Type B pancreatic cell (in vitro differentiated cells): Measurements from ENCODE around the gene SRSF2. TPM values are rescaled to one million over a fixed set of nuclear protein-coding genes. Genes with fewer than 3 reads are reported as not detected.
"Not testable (repeated sequence)": the region's sequence is repeated elsewhere in the genome, so short reads cannot be mapped to it uniquely, and the experiment has no call there.

Experiments
- DNase-seq: peaks from one replicate; pipeline ENCODE4 v3.0.0; 2021; ENCODE audit warnings: mixed read lengths; ENCODE audit not compliant: unreplicated experiment; ENCODE audit errors: extremely low spot score
- H3K27ac Mint-ChIP-seq: 2 replicates; pipeline ENCODE4 v1.8.0; 2021; ENCODE audit warnings: mild to moderate bottlenecking, mixed read lengths
- H3K27me3 Mint-ChIP-seq: 2 replicates; pipeline ENCODE4 v1.8.0; 2021; ENCODE audit warnings: mixed read lengths
- H3K36me3 Mint-ChIP-seq: 2 replicates; pipeline ENCODE4 v1.8.0; 2021; ENCODE audit warnings: mixed read lengths
- H3K4me1 Mint-ChIP-seq: one replicate; pipeline ENCODE4 v1.8.0; 2021; ENCODE audit warnings: mixed read lengths; ENCODE audit not compliant: unreplicated experiment
- H3K4me3 Mint-ChIP-seq: 2 replicates; pipeline ENCODE4 v1.8.0; 2021; ENCODE audit warnings: mild to moderate bottlenecking, mixed read lengths
- H3K9me3 Mint-ChIP-seq: 2 replicates; pipeline ENCODE4 v1.8.0; 2021; ENCODE audit warnings: mixed read lengths
- total RNA-seq: library from RNA; stranded (reverse); gene quantifications from 2 replicates; pipeline ENCODE4 v1.2.1, GENCODE V29; 2021; ENCODE audit warnings: low replicate concordance
- TF ChIP-seq, protein P1 (sequence below): fragments of 200-600 bp; sonication (generic); conservative IDR thresholded peaks from 2 replicates; pipeline ENCODE4 v1.5.0; 2021; ENCODE audit warnings: antibody characterized with exemption, mild to moderate bottlenecking

The SRSF2 gene
- total RNA-seq, 1 donor from 2014 or later: 273 TPM

DNA sequence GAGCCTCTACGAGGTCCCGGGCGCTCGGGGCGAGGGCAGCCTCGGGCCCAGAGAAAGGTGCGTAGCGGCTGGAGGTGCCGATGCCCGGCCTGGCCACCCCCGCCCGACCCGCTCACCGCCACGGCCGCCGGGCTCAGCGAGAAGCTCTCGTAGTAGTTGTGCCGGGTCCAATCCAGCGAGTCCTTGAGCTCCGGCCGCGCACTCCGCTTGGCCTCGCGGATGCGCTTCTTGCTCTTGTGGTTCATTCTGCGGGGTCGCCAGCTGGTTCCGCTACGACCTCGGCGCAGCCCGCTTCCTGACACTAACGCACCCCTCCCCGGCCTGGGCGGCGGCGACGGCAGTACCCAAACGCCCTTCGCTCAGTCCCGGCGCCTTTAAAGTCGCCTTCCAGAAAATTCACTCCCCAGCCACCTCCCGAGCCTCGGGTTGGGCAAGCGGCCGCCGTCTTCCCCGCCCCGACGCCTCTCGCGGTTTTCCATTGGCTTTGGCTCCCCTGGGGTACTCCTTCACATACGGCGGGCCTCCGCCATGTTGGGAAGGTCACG lies 10.8 kb downstream of the SRSF2 start, which contains the start of gene JMJD6:
JMJD6 (minus strand) TSS at position 376 of the 545 bp plus-strand sequence; CDS start at position 245, 131 bp downstream.
- peak; percentile 94 for DNase-seq
- Mint-ChIP-seq H3K36me3 (peaks cover 7% of the 10 kb centered on the region), H3K9me3 (no peaks in the 10 kb centered on the region), H3K27me3 (no peaks in the 10 kb centered on the region), H3K27ac (peak within 1 kb of the TSS; percentile 99), H3K4me1 (peaks cover 23% of the 10 kb centered on the region), H3K4me3 (peak within 1 kb of the TSS; percentile 99)
- TF ChIP-seq, protein P1, sequence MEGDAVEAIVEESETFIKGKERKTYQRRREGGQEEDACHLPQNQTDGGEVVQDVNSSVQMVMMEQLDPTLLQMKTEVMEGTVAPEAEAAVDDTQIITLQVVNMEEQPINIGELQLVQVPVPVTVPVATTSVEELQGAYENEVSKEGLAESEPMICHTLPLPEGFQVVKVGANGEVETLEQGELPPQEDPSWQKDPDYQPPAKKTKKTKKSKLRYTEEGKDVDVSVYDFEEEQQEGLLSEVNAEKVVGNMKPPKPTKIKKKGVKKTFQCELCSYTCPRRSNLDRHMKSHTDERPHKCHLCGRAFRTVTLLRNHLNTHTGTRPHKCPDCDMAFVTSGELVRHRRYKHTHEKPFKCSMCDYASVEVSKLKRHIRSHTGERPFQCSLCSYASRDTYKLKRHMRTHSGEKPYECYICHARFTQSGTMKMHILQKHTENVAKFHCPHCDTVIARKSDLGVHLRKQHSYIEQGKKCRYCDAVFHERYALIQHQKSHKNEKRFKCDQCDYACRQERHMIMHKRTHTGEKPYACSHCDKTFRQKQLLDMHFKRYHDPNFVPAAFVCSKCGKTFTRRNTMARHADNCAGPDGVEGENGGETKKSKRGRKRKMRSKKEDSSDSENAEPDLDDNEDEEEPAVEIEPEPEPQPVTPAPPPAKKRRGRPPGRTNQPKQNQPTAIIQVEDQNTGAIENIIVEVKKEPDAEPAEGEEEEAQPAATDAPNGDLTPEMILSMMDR: no peak

DNA sequence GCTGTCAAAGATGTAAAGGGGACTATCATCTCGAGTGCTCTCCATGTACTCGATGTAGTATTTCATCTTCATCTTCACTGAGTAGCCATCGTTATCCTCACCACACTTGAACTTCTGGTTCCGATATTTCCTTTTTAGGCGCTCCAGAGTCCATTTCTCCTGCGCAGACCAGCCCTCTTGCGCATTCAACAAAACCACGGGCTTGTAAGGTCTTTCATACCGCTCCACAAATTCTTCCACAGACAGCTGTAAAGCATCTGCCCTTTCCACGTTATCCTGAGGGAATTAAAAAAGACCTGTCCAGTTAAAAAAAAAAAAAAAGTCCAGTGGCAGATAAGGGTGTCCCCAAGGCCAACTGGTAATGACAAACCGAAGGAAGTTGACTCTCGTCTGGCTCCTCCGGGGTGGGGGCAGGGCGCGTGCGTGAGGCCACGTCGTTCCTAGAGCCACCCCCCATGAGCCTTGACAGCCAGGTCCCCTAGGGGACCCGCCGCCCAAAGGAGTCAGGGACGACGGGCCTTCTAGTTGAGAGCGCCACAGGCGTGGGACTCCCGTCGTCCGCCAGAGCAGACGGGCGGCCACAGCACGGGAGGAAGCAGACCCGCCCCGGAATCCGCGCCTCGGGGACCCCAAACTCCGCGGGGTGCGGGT lies 11.4 kb downstream of the SRSF2 start:
- H3K27me3 Mint-ChIP-seq: no peaks in the 10 kb centered on the region
- peak overlapping the region; percentile 99 for H3K4me3 Mint-ChIP-seq
- peaks cover 7% of the 10 kb centered on the region for H3K36me3 Mint-ChIP-seq
- no peaks in the 10 kb centered on the region for H3K9me3 Mint-ChIP-seq
- H3K27ac Mint-ChIP-seq: peak overlapping the region; percentile 99
- H3K4me1 Mint-ChIP-seq: peaks cover 23% of the 10 kb centered on the region
- TF ChIP-seq, protein P1: no peak
- no peak for DNase-seq

DNA sequence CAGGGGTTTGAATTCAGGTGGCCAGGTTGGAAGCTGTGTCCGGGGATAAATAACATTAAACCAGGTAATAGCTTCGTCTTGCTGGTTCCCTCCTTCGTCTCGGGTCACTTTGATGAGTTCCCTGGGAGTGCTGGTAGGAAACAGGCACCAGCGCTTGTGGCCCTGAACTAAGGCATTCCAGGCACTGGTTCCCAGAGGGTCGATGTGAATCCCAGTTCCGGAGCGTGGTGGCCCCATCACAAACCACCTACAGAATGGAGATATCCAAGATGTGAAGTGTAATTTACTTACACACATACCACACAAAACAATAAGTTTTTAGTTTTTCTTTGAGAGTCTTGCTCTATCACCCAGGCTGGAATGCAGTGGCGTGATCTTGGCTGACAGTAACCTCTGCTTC lies 13.3 kb downstream of the SRSF2 start:
- no peaks in the 10 kb centered on the region for H3K9me3 Mint-ChIP-seq
- DNase-seq: no peak
- H3K4me3 Mint-ChIP-seq: no peak overlapping the region
- H3K27me3 Mint-ChIP-seq: no peaks in the 10 kb centered on the region
- H3K4me1 Mint-ChIP-seq: peaks cover 16% of the 10 kb centered on the region
- TF ChIP-seq, protein P1: no peak
- H3K36me3 Mint-ChIP-seq: peaks cover 9% of the 10 kb centered on the region
- H3K27ac Mint-ChIP-seq: no peak overlapping the region

DNA sequence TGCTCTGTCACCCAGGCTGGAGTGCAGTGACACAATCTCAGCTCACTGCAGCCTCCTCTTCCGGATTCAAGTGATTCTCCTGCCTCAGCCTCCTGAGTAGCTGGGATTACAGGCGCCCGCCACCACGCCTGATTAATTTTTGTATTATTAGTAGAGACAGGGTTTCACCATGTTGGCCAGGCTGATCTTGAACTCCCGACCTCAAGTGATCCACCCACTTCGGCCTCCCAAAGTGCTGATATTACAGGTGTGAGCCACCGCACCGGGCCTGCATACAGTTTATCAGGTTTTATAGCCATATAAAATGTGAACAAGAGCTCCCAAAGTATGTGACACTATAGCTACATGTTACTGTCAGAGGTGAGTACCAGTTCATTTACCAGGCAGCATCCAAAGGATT lies 14.2 kb downstream of the SRSF2 start:
- H3K9me3 Mint-ChIP-seq, DNase-seq, H3K27me3 Mint-ChIP-seq, H3K27ac Mint-ChIP-seq: not testable (repeated sequence)
- H3K4me3 Mint-ChIP-seq: peak overlapping the region; percentile 28
- peaks cover 13% of the 10 kb centered on the region for H3K36me3 Mint-ChIP-seq
- peaks cover 16% of the 10 kb centered on the region for H3K4me1 Mint-ChIP-seq

DNA sequence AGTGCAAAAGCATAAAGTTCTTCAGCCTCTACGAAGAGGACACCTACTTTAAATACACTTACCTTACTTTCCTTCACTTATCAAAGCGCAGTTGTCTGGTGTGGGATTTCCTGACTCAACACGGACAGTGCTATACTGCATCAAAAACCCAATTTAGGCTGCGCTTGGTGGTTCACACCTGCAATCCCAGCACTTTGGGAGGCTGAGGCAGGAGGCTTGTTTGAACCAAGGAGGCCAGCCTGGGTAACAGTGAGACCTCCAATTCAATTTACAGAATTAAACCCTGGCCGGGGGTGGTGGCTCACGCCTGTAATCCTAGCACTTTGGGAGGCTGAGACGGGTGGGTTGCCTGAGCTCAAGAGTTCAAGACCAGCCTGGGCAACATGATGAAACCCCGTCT lies 14.9 kb downstream of the SRSF2 start:
- peaks cover 10% of the 10 kb centered on the region for H3K4me1 Mint-ChIP-seq
- H3K4me3 Mint-ChIP-seq: no peak overlapping the region
- H3K36me3 Mint-ChIP-seq: peaks cover 13% of the 10 kb centered on the region
- TF ChIP-seq, protein P1: no peak
- DNase-seq: no peak
- no peaks in the 10 kb centered on the region for H3K9me3 Mint-ChIP-seq
- no peaks in the 10 kb centered on the region for H3K27me3 Mint-ChIP-seq
- no peak overlapping the region for H3K27ac Mint-ChIP-seq

DNA sequence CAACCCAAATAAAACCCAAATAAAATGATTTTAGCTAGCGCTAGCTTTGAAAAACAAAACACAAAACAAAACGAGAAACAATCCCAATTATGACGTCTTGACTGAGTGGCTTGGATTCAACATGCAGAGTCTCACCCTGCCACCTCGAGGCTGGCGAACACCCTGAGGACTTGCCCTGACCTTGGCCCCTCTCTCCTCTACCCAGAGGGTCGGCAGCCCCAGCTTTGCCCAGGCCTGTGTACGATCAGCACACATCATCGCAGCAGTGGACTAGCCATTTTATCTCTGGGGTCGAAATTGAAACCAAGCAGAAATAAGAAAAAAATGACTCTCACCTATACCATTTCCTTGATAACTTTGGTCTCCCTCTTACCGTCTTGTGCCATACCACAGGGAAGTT lies 15.7 kb downstream of the SRSF2 start:
- no peak for DNase-seq
- H3K36me3 Mint-ChIP-seq: peaks cover 13% of the 10 kb centered on the region
- H3K27me3 Mint-ChIP-seq: no peaks in the 10 kb centered on the region
- peaks cover 10% of the 10 kb centered on the region for H3K4me1 Mint-ChIP-seq
- no peak overlapping the region for H3K4me3 Mint-ChIP-seq
- no peak overlapping the region for H3K27ac Mint-ChIP-seq
- H3K9me3 Mint-ChIP-seq: no peaks in the 10 kb centered on the region
- TF ChIP-seq, protein P1: no peak
